ENCODE measurements around the gene KIRREL1.

Gene KIRREL1

DNA sequence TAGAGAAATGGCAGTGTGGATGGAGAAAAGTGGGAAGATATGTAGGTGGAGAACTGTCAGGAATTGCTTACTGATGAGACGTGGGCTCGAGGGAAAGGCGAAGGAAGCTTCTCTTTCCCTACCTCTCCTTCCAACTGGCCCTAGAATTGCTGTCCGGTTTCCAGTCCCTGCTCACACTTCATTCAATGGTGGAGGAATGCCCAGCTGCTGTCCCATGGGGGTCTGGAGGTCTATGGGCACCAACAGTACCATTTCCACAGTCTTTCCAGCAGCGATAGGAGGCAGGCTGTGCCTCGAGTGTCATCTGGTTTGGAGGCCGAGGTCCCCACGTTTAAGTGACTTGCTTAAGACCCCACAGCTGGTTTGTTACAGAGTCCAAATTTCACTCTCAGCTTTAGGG, 155.7 kb downstream of the KIRREL1 start:
- no peak for DNase-seq

Data from NCI-H526 (cell line).